Measurements from ENCODE around the gene AMPD3.

AMPD3 gene

GRCh38 chr11:10484461-10485180, 29.6 kb downstream of the AMPD3 start:
- FAIRE-seq (no peak), DNase-seq (ENCODE audit: insufficient read length) (no peak)
- no peak for TF ChIP-seq POLR2AphosphoS5 (IDR thresholded peaks at IDR 0.05; ENCODE audit: low read depth, low read length)
- no peak for TF ChIP-seq TAF1 (IDR thresholded peaks at IDR 0.05; ENCODE audit: borderline replicate concordance, low read depth, low read length)
- TF ChIP-seq POLR2A (IDR thresholded peaks at IDR 0.05; ENCODE audit: low read depth, low read length), result no peak

- DNase-seq (ENCODE audit: insufficient read length) (no peak), FAIRE-seq (no peak)
- TF ChIP-seq POLR2A (IDR thresholded peaks at IDR 0.05; ENCODE audit: low read depth, low read length) (no peak), TAF1 (IDR thresholded peaks at IDR 0.05; ENCODE audit: borderline replicate concordance, low read depth, low read length) (no peak), POLR2AphosphoS5 (IDR thresholded peaks at IDR 0.05; ENCODE audit: low read depth, low read length) (no peak)
These were observed 30.6 kb downstream of the AMPD3 start for GRCh38 chr11:10485646-10486045.

- no peak for DNase-seq (ENCODE audit: insufficient read length)
These were observed 31.2 kb downstream of the AMPD3 start for GRCh38 chr11:10486161-10486840.

GRCh38 chr11:10487002-10487647, 32.1 kb downstream of the AMPD3 start:
- TF ChIP-seq POLR2AphosphoS5 (IDR thresholded peaks at IDR 0.05; ENCODE audit: low read depth, low read length) (no peak), POLR2A (IDR thresholded peaks at IDR 0.05; ENCODE audit: low read depth, low read length) (no peak), TAF1 (IDR thresholded peaks at IDR 0.05; ENCODE audit: borderline replicate concordance, low read depth, low read length) (no peak)
- FAIRE-seq (no peak), DNase-seq (ENCODE audit: insufficient read length) (no peak)

More at GRCh38 chr11:10486161-10486840, 31.2 kb downstream of the AMPD3 start:
- TF ChIP-seq POLR2AphosphoS5 (IDR thresholded peaks at IDR 0.05; ENCODE audit: low read depth, low read length) (no peak), POLR2A (IDR thresholded peaks at IDR 0.05; ENCODE audit: low read depth, low read length) (no peak), TAF1 (IDR thresholded peaks at IDR 0.05; ENCODE audit: borderline replicate concordance, low read depth, low read length) (no peak)
- FAIRE-seq, result no peak

- no peak for TF ChIP-seq POLR2A (IDR thresholded peaks at IDR 0.05; ENCODE audit: low read depth, low read length)
- TF ChIP-seq TAF1 (IDR thresholded peaks at IDR 0.05; ENCODE audit: borderline replicate concordance, low read depth, low read length), result no peak
- no peak for TF ChIP-seq POLR2AphosphoS5 (IDR thresholded peaks at IDR 0.05; ENCODE audit: low read depth, low read length)
- FAIRE-seq, result peak; percentile 90
- no peak for DNase-seq (ENCODE audit: insufficient read length)
These were observed 33.3 kb downstream of the AMPD3 start for GRCh38 chr11:10488121-10488933.

GRCh38 chr11:10488934-10489691, 34.0 kb downstream of the AMPD3 start:
- FAIRE-seq, result peak; percentile 92
- no peak for TF ChIP-seq POLR2A (IDR thresholded peaks at IDR 0.05; ENCODE audit: low read depth, low read length)
- no peak for TF ChIP-seq POLR2AphosphoS5 (IDR thresholded peaks at IDR 0.05; ENCODE audit: low read depth, low read length)
- no peak for TF ChIP-seq TAF1 (IDR thresholded peaks at IDR 0.05; ENCODE audit: borderline replicate concordance, low read depth, low read length)

GRCh38 chr11:10490032-10490397, 35.0 kb downstream of the AMPD3 start:
- TF ChIP-seq TAF1 (IDR thresholded peaks at IDR 0.05; ENCODE audit: borderline replicate concordance, low read depth, low read length), result no peak
- TF ChIP-seq POLR2AphosphoS5 (IDR thresholded peaks at IDR 0.05; ENCODE audit: low read depth, low read length), result no peak
- TF ChIP-seq POLR2A (IDR thresholded peaks at IDR 0.05; ENCODE audit: low read depth, low read length), result no peak
- FAIRE-seq (peak; percentile 48), DNase-seq (ENCODE audit: insufficient read length) (no peak)

More at GRCh38 chr11:10488934-10489691, 34.0 kb downstream of the AMPD3 start:
- DNase-seq (ENCODE audit: insufficient read length), result no peak

GRCh38 chr11:10490398-10491241, 35.6 kb downstream of the AMPD3 start:
- no peak for DNase-seq (ENCODE audit: insufficient read length)
- peak; percentile 14 for FAIRE-seq

GRCh38 chr11:10492084-10492483, 37.0 kb downstream of the AMPD3 start:
- TF ChIP-seq POLR2AphosphoS5 (IDR thresholded peaks at IDR 0.05; ENCODE audit: low read depth, low read length) (no peak), TAF1 (IDR thresholded peaks at IDR 0.05; ENCODE audit: borderline replicate concordance, low read depth, low read length) (no peak), POLR2A (IDR thresholded peaks at IDR 0.05; ENCODE audit: low read depth, low read length) (no peak)
- no peak for DNase-seq (ENCODE audit: insufficient read length)
- FAIRE-seq, result no peak

More at GRCh38 chr11:10490398-10491241, 35.6 kb downstream of the AMPD3 start:
- TF ChIP-seq TAF1 (IDR thresholded peaks at IDR 0.05; ENCODE audit: borderline replicate concordance, low read depth, low read length) (no peak), POLR2A (IDR thresholded peaks at IDR 0.05; ENCODE audit: low read depth, low read length) (no peak), POLR2AphosphoS5 (IDR thresholded peaks at IDR 0.05; ENCODE audit: low read depth, low read length) (no peak)

All from GM12892 (cell line).